Vagina (tissue), 2 donors: ENCODE data around the gene WNT4.

Source experiments
- CTCF ChIP-seq, 3 experiments: fragments of 450-650 bp in 2 of 3; fragments of 200-600 bp in 1 of 3; sonication (generic) in 1 of 3; IDR thresholded peaks; one replicate each; pipeline ENCODE4 v1.5.1; 2017 to 2019; ENCODE audit warnings: antibody characterized with exemption in 3 of 3, mild to moderate bottlenecking in 2 of 3, moderate library complexity in 2 of 3
- POLR2A ChIP-seq, 2 donors: fragments of 450-650 bp; IDR thresholded peaks; one replicate each; pipeline ENCODE4 v1.6.1; 2017; ENCODE audit warnings: antibody characterized with exemption in 2 of 2, mild to moderate bottlenecking in 2 of 2, moderate library complexity in 2 of 2
- POLR2AphosphoS5 ChIP-seq, 2 donors: sonication (generic); formaldehyde crosslinking; IDR thresholded peaks; one replicate each; pipeline ENCODE4 v1.9.0; 2017; ENCODE audit warnings: antibody characterized with exemption in 2 of 2, mild to moderate bottlenecking in 2 of 2, low read depth in 1 of 2; ENCODE audit not compliant: insufficient read depth in 1 of 2

- TF ChIP-seq CTCF (IDR thresholded peaks at IDR 0.05) = no peak
- no peak for TF ChIP-seq POLR2A (IDR thresholded peaks at IDR 0.05)
- no peak for TF ChIP-seq POLR2AphosphoS5 (IDR thresholded peaks at IDR 0.05; ENCODE audit: insufficient read depth in 1 of 2, low read depth in 1 of 2)
Observed at GRCh38 chr1:22174446-22175220, 31.7 kb upstream of the WNT4 start.
